22Rv1 (cell line): Measurements from ENCODE around the gene TCP11.
A peak's percentile ranks its signal among the peaks of the same experiment; 100 is the strongest.

Source experiments
- H3K27ac ChIP-seq: fragments of 450-650 bp; 2 replicates; pipeline ENCODE4 v1.5.1; 2017
- CTCF ChIP-seq: fragments of 450-650 bp; IDR thresholded peaks from 2 replicates; pipeline ENCODE4 v1.5.1; 2017; ENCODE audit warnings: mild to moderate bottlenecking
- ZFX ChIP-seq: fragments of 450-650 bp; IDR thresholded peaks from 2 replicates; pipeline ENCODE4 v1.6.1; 2017; ENCODE audit warnings: antibody characterized with exemption, borderline replicate concordance

Gene TCP11

GRCh38 chr6:35165630-35166071 lies 24.5 kb upstream of the TCP11 start:
- peak overlapping the region; percentile 64 for H3K27ac ChIP-seq

GRCh38 chr6:35164868-35165267 lies 23.7 kb upstream of the TCP11 start:
- peak overlapping the region; percentile 64; the same call in 1 of the 2 replicates for H3K27ac ChIP-seq
- TF ChIP-seq CTCF: no peak

More at GRCh38 chr6:35165630-35166071, 24.5 kb upstream of the TCP11 start:
- no peak for TF ChIP-seq CTCF
- no peak for TF ChIP-seq ZFX

- no peak overlapping the region for H3K27ac ChIP-seq
- no peak for TF ChIP-seq CTCF
- TF ChIP-seq ZFX: no peak
Measured at GRCh38 chr6:35164277-35164676, 23.1 kb upstream of the TCP11 start.

GRCh38 chr6:35163836-35164235 lies 22.7 kb upstream of the TCP11 start:
- TF ChIP-seq CTCF (no peak), ZFX (no peak)
- no peak overlapping the region for H3K27ac ChIP-seq

GRCh38 chr6:35161776-35162607 lies 20.9 kb upstream of the TCP11 start:
- TF ChIP-seq ZFX: no peak
- TF ChIP-seq CTCF: no peak
- H3K27ac ChIP-seq: no peak overlapping the region

- no peak overlapping the region for H3K27ac ChIP-seq
- no peak for TF ChIP-seq CTCF
- no peak for TF ChIP-seq ZFX
Measured at GRCh38 chr6:35161266-35161665, 20.1 kb upstream of the TCP11 start.

- no peak overlapping the region for H3K27ac ChIP-seq
- TF ChIP-seq ZFX: no peak
- no peak for TF ChIP-seq CTCF
Measured at GRCh38 chr6:35160642-35161041, 19.5 kb upstream of the TCP11 start.
